GM08714 (cell line): ENCODE measurements around the gene FOXO6.

Experiments
- H3K4me3 ChIP-seq: fragments of 200-500 bp; sonication (Bioruptor generic); 2 replicates; pipeline ENCODE4 v1.5.1; 2014; ENCODE audit warnings: mild to moderate bottlenecking, low read length, inconsistent platforms
- ZNF274 ChIP-seq: IDR thresholded peaks from 2 replicates; pipeline ENCODE4 v1.6.1; 2012; ENCODE audit warnings: mild to moderate bottlenecking, low read depth, low read length

Gene FOXO6

DNA sequence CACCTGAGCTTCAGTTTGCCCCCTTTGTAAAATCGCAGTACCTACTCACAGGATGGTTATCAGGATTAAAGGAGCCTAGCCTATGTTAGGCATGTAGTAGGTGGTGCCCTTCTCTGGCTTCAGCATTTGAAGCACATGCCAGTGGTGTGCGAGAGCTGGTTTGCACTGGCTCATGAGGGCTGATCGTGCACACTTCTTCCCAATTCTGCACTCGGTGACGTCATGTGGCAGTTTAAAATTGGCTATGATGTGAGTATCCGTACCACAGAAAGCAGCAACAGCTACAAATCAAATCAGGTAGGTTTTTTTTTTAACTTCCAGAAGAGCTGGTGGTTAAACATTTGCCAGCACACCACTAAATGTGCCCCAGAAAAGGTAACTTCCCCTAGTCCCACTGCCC, 13.5 kb downstream of the FOXO6 start:
- H3K4me3 ChIP-seq = no peak overlapping the region
- TF ChIP-seq ZNF274 = no peak

- H3K4me3 ChIP-seq = no peak overlapping the region
- TF ChIP-seq ZNF274 = no peak
Measured at GRCh38 chr1:41377397-41377796, 16.2 kb downstream of the FOXO6 start.

- no peak for TF ChIP-seq ZNF274
- no peak overlapping the region for H3K4me3 ChIP-seq
Measured at GRCh38 chr1:41378222-41378621, 17.0 kb downstream of the FOXO6 start.

GRCh38 chr1:41378999-41379737, 17.9 kb downstream of the FOXO6 start:
- no peak overlapping the region for H3K4me3 ChIP-seq
- no peak for TF ChIP-seq ZNF274

DNA sequence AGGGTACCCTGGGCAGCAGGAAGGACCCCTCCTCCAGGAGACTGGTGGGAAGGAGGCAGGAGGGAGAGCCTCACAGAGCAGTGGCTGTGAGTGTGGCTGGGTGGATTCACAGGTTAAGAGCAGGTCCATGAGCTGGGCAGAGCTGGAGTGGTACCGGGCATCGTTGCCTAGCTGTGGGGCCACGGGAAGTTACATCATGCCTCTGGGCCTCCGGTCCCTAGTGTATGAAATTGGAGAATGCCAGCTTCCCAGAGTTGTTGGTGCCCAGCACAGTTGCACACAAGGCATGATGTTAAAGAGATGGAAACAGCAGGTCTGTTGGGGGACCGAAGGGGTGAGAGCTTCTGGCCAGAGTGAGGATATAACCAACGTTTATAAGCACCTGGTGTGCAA, 18.5 kb downstream of the FOXO6 start:
- TF ChIP-seq ZNF274 = no peak
- no peak overlapping the region for H3K4me3 ChIP-seq

GRCh38 chr1:41380195-41380594, 19.0 kb downstream of the FOXO6 start:
- no peak for TF ChIP-seq ZNF274
- H3K4me3 ChIP-seq = no peak overlapping the region

DNA sequence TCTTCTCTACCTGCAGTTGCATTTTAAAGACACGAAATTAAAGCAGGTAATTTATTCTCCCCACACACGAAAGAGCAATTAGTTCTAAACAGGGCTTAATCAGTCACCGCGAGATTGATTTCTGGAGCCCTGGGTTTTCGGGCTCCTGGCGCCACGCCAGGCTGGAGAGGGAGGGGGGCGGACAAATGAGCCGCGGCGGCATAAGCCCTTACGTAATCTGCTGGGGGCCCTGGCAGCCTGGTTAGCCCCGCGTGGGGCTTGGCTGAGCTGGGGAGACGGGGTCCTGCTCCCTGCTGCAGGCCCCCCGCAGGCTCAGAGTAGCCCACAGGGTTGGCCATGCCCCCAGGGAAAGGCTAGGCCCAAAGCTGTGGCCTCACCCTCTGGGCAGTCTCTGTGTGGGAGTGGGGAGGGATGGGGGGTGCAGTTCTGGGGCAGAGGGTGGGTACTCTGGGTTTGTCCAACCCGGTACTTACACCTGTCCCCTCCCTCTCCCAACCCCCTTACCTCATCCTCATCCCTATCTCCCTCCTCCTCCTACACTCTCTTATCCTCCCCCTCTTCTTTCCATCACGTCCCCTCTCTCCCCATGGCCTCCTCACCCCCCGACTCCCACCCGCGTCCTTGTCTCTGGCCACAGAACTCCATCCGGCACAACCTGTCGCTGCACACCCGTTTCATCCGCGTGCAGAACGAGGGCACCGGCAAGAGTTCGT, 19.9 kb downstream of the FOXO6 start:
- no peak for TF ChIP-seq ZNF274
- H3K4me3 ChIP-seq = no peak overlapping the region

DNA sequence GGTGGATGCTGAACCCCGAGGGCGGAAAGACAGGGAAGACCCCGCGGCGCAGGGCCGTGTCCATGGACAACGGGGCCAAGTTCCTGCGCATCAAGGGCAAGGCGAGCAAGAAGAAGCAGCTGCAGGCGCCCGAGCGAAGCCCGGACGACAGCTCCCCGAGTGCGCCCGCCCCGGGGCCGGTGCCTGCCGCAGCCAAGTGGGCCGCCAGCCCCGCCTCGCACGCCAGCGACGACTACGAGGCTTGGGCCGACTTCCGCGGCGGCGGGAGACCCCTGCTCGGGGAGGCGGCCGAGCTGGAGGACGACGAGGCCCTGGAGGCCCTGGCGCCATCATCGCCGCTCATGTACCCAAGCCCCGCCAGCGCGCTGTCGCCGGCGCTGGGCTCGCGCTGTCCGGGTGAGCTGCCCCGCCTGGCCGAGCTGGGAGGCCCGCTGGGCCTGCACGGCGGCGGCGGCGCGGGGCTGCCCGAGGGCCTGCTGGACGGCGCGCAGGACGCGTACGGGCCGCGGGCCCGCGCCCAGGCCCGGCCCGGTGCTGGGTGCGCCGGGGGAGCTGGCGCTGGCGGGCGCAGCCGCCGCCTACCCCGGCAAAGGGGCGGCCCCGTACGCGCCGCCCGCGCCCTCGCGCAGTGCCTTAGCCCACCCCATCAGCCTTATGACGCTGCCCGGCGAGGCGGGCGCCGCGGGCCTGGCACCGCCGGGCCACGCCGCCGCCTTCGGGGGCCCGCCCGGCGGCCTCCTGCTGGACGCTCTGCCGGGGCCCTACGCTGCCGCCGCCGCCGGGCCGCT, 20.7 kb downstream of the FOXO6 start:
- TF ChIP-seq ZNF274 = no peak
- no peak overlapping the region for H3K4me3 ChIP-seq

DNA sequence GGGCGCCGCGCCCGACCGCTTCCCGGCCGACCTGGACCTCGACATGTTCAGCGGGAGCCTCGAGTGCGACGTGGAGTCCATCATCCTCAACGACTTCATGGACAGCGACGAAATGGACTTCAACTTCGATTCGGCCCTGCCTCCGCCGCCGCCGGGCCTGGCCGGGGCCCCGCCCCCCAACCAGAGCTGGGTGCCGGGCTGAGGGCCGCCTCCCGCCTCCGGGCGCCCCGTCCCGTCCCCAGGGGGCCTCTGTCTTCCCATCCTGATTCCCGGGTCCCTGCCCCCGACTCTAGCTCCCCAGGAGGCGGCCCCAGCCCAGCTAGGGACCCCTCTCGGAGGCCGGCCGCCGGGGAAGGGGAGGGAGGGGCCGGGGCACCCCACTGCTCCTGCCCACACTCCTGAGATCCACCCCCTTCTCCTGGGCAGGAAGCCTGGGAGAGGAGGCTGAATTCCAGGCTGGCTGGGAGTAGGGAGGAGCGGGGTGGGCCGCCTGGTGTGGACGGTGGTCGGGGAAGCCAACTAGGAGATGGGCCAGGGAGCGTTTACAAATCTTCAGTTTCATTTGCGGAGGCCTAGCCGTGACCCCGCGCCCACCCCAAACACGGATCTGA, 21.4 kb downstream of the FOXO6 start:
- no peak for TF ChIP-seq ZNF274
- H3K4me3 ChIP-seq = no peak overlapping the region

DNA sequence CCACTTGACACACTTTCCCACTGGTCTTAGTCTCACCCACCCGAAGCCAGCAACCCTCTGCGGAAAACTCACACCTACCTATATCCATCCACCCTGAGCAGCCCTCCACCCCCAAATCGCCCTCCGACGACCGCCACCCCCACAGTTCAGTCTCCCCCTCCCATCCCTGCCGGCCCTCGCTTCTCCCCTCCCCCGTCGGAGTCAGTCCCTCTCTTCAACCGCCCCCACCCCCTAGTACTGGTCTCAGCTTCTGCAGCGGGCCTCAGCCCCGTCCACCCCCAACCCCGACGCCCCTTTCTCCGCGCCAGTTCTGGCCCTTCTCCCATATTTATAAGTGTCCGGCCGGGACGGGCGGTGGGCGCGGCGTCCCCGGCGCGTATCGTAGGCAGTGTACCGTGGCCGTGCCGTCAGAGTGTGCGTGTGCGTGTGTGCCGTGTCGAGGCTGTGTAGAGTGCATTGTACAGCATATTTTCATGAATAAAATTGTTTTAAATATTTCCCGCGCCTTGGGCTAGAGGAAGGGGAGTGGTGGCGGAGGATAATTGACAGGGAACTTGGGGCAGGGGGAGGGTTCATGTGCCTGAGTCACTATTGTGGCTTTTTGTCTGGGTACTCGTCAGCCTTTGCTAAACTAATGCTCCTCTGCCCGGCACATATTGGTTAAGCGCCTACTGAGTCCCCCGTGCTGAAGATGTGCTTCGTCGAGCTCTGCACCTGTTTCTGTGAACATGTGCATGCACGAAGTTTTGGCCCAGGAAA, 22.0 kb downstream of the FOXO6 start:
- no peak for TF ChIP-seq ZNF274
- H3K4me3 ChIP-seq = no peak overlapping the region

DNA sequence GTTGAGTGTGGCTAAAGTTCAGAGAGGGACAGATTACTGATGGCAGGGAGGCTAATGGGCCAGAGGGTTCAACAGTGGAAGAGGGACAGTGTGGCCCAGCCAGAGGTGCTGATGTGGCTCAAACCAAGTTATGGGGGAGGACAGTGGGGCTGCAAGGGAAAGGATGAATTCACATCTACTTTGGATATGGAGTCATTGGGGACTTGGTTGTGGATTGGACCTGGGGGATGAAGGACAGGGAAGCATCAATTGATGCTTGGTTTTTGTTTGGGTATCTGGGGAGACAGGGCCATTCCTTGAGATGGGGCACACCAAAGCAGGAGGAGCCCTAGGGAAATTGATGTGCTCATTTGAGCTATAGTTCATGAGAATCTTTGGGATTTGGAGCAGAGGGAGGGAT, 23.3 kb downstream of the FOXO6 start:
- TF ChIP-seq ZNF274 = no peak

DNA sequence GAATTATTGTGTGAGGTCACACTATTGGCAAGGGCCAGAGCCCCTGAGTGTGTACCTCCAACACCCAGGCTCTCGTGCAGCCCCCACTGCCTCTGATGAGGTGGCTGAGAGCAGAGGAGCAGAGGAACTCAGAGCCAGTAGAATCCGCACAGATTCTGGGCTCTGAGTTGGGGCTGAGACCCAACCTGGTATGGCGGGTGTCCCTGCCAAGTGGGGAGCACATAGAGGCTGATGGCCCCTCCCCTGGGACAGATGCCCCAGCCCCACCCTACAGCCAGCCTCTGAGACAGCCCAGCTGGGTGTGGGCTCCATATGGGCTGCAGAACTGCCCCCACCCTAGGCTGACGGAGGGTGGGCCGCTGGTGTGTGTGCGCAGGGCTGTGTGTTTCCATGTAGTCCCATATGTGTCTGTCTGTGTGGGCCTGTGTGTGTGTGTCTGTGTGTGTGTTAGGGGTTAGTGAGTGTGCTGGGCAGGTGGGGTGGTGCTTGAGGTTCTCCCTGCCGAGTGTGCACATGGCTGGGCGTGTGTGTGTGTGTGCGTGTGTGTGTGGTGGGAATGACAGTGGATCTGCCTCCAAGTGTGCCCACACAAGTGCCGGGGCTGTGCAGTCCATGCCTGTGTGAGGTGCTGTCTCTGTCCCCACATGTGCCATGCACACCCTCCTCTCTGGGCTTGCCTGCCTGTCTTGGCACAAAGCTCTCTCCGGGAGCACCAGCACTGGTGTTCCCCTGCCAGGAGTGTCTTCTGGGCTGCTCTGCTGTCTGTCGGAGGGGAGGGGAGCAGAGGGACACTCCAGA, 24.4 kb downstream of the FOXO6 start:
- TF ChIP-seq ZNF274 = no peak
- no peak overlapping the region for H3K4me3 ChIP-seq

More for the DNA sequence above, 23.3 kb downstream of the FOXO6 start:
- no peak overlapping the region for H3K4me3 ChIP-seq

DNA sequence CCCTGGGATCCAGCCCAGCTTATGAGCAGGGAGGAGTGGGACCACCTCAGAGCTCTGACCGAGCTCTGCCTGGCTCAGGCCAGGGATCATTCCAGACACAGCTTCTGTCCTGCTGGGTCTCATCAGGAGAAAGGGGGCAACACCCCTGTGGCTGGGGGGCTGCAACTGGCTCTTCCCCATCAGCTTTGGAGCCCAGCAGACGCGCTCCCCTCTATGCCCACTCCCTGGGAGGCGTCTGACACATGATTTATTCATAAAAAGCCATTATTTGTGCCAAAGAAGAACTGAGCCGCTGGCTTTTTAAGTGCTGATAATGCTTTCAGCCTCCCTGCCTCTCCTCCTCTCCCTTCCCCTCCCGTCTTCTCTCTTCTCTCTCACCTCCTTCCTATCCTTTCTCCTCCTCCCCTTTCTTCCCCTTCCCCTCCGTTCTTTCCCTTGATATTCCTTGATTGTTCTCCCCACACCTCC, 25.0 kb downstream of the FOXO6 start:
- no peak overlapping the region for H3K4me3 ChIP-seq
- TF ChIP-seq ZNF274 = no peak
